Ishikawa (cell line): Measurements from ENCODE around the gene PCDH9.

Experiments used
- CEBPB ChIP-seq: IDR thresholded peaks from 2 replicates; pipeline ENCODE4 v1.6.1; 2012
- CREB1 ChIP-seq: IDR thresholded peaks from 2 replicates; pipeline ENCODE4 v1.6.1; 2012; ENCODE audit warnings: low read depth
- EGR1 ChIP-seq: IDR thresholded peaks from 2 replicates; pipeline ENCODE4 v1.6.1; 2012
- EP300 ChIP-seq: IDR thresholded peaks from 2 replicates; pipeline ENCODE4 v1.6.1; 2012; ENCODE audit warnings: borderline replicate concordance
- FOXM1 ChIP-seq: IDR thresholded peaks from 2 replicates; pipeline ENCODE4 v1.6.1; 2012; ENCODE audit warnings: low read depth, borderline replicate concordance
- NFIC ChIP-seq: IDR thresholded peaks from 2 replicates; pipeline ENCODE4 v1.6.1; 2012
- RAD21 ChIP-seq: IDR thresholded peaks from 2 replicates; pipeline ENCODE4 v1.6.1; 2012; ENCODE audit warnings: low read depth
- TAF1 ChIP-seq: IDR thresholded peaks from 2 replicates; pipeline ENCODE4 v1.6.1; 2012; ENCODE audit warnings: low read depth, mild to moderate bottlenecking
- TCF12 ChIP-seq: IDR thresholded peaks from 2 replicates; pipeline ENCODE4 v1.6.1; 2012; ENCODE audit warnings: low read depth
- YY1 ChIP-seq: IDR thresholded peaks from 2 replicates; pipeline ENCODE4 v1.6.1; 2012; ENCODE audit warnings: low read depth
- ZBTB7A ChIP-seq: IDR thresholded peaks from 2 replicates; pipeline ENCODE4 v1.6.1; 2012; ENCODE audit warnings: low read depth
- TF ChIP-seq, protein P1 (sequence below): IDR thresholded peaks from 2 replicates; pipeline ENCODE4 v1.6.1; 2012
- TF ChIP-seq, protein P2 (sequence below): IDR thresholded peaks from 2 replicates; pipeline ENCODE4 v1.6.1; 2012
- TF ChIP-seq, protein P3 (sequence below): IDR thresholded peaks from 2 replicates; pipeline ENCODE4 v1.6.1; 2012; ENCODE audit warnings: low read depth, mild to moderate bottlenecking

DNA sequence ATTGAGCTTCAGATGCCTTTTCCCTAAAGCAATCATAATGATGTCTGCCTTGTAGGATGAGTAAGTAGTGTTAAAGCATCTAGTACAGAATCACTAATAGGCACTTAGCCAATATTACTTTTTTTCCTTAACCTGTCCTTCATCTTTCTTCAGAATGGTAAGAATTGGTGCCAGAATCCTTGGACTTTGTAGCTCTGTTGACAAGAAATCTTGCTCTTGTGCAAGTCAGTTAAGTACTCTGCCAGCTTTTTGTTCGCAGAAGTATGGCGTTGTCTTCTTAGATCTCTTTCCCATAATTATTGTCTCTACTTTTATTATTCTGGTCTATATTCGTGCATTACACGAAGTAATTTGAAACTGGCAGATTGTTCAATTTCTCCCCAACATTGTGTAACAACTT lies 554.5 kb downstream of the PCDH9 start:
- TF ChIP-seq, protein P1, sequence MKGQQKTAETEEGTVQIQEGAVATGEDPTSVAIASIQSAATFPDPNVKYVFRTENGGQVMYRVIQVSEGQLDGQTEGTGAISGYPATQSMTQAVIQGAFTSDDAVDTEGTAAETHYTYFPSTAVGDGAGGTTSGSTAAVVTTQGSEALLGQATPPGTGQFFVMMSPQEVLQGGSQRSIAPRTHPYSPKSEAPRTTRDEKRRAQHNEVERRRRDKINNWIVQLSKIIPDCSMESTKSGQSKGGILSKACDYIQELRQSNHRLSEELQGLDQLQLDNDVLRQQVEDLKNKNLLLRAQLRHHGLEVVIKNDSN: no peak
- TF ChIP-seq YY1 (no peak), EGR1 (no peak), EP300 (no peak), TAF1 (no peak), RAD21 (no peak), NFIC (no peak), FOXM1 (no peak), CREB1 (no peak), CEBPB (no peak), TCF12 (no peak), ZBTB7A (no peak)
- TF ChIP-seq, protein P2, sequence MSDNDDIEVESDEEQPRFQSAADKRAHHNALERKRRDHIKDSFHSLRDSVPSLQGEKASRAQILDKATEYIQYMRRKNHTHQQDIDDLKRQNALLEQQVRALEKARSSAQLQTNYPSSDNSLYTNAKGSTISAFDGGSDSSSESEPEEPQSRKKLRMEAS: no peak
- TF ChIP-seq, protein P3, sequence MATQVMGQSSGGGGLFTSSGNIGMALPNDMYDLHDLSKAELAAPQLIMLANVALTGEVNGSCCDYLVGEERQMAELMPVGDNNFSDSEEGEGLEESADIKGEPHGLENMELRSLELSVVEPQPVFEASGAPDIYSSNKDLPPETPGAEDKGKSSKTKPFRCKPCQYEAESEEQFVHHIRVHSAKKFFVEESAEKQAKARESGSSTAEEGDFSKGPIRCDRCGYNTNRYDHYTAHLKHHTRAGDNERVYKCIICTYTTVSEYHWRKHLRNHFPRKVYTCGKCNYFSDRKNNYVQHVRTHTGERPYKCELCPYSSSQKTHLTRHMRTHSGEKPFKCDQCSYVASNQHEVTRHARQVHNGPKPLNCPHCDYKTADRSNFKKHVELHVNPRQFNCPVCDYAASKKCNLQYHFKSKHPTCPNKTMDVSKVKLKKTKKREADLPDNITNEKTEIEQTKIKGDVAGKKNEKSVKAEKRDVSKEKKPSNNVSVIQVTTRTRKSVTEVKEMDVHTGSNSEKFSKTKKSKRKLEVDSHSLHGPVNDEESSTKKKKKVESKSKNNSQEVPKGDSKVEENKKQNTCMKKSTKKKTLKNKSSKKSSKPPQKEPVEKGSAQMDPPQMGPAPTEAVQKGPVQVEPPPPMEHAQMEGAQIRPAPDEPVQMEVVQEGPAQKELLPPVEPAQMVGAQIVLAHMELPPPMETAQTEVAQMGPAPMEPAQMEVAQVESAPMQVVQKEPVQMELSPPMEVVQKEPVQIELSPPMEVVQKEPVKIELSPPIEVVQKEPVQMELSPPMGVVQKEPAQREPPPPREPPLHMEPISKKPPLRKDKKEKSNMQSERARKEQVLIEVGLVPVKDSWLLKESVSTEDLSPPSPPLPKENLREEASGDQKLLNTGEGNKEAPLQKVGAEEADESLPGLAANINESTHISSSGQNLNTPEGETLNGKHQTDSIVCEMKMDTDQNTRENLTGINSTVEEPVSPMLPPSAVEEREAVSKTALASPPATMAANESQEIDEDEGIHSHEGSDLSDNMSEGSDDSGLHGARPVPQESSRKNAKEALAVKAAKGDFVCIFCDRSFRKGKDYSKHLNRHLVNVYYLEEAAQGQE: no peak
